Neural cell (in vitro differentiated cells): ENCODE measurements around the gene ZNF112. TPM values are rescaled to one million over a fixed set of nuclear protein-coding genes. Genes with fewer than 3 reads are reported as not detected.
"Not testable (repeated sequence)": the region's sequence is repeated elsewhere in the genome, so short reads cannot be mapped to it uniquely, and the experiment has no call there.

Experiments
- H2AFZ ChIP-seq: fragments of 200-600, 300-800 bp; sonication (generic), shearing (Covaris generic); 2 replicates; pipeline ENCODE4 v1.6.0; 2014; ENCODE audit warnings: low read depth, mild to moderate bottlenecking, antibody characterized with exemption, low read length, moderate library complexity
- H3F3A ChIP-seq: fragments of 200-600 bp; shearing (Covaris generic); 2 replicates; pipeline ENCODE4 v1.6.1; 2016; ENCODE audit warnings: mild to moderate bottlenecking, moderate library complexity, mixed read lengths, antibody characterized with exemption, low read length; ENCODE audit not compliant: insufficient read depth, poor library complexity, severe bottlenecking
- H3K27ac ChIP-seq: fragments of 200-600, 300-800 bp; sonication (generic), shearing (Covaris generic); 2 replicates; pipeline ENCODE4 v1.5.1; 2014; ENCODE audit warnings: mild to moderate bottlenecking, low read length, moderate library complexity
- H3K27me3 ChIP-seq: fragments of 300-800, 200-600 bp; sonication (generic), shearing (Covaris generic); 2 replicates; pipeline ENCODE4 v1.6.0; 2014; ENCODE audit warnings: mild to moderate bottlenecking, low read depth, low read length, moderate library complexity; ENCODE audit not compliant: insufficient read depth
- H3K36me3 ChIP-seq: fragments of 300-800, 200-600 bp; sonication (generic), shearing (Covaris generic); 2 replicates; pipeline ENCODE4 v1.5.1; 2014; ENCODE audit warnings: mild to moderate bottlenecking, antibody characterized with exemption, low read length, moderate library complexity; ENCODE audit not compliant: insufficient read depth
- H3K4me2 ChIP-seq: fragments of 300-800, 200-600 bp; sonication (generic), shearing (Covaris generic); 2 replicates; pipeline ENCODE4 v1.6.0; 2014; ENCODE audit warnings: mild to moderate bottlenecking, low read length
- H3K4me3 ChIP-seq: fragments of 300-800, 200-600 bp; sonication (generic), shearing (Covaris generic); 2 replicates; pipeline ENCODE4 v1.5.1; 2014; ENCODE audit warnings: mild to moderate bottlenecking, low read length, moderate library complexity
- H3K79me2 ChIP-seq: fragments of 200-600 bp; shearing (Covaris generic); replicated peaks from 2 replicates; pipeline ENCODE4 v1.6.0; 2014; ENCODE audit warnings: mild to moderate bottlenecking, low read length, moderate library complexity; ENCODE audit not compliant: insufficient read depth
- H3K9ac ChIP-seq: fragments of 300-800, 200-600 bp; sonication (generic), shearing (Covaris generic); 2 replicates; pipeline ENCODE4 v1.6.1; 2016; ENCODE audit warnings: mild to moderate bottlenecking, low read length, mixed read lengths
- H3K9me2 ChIP-seq: fragments of 200-600 bp; shearing (Covaris generic); 2 replicates; pipeline ENCODE4 v1.6.1; 2016; ENCODE audit warnings: mild to moderate bottlenecking, low read length, mixed read lengths; ENCODE audit not compliant: insufficient read depth
- H3K9me3 ChIP-seq: fragments of 200-600, 300-800 bp; sonication (generic), shearing (Covaris generic); 2 replicates; pipeline ENCODE4 v1.6.1; 2016; ENCODE audit warnings: mild to moderate bottlenecking, mixed run types, low read length, moderate library complexity, mixed read lengths
- H4K20me1 ChIP-seq: fragments of 200-600 bp; shearing (Covaris generic); 2 replicates; pipeline ENCODE4 v1.6.1; 2016; ENCODE audit warnings: mild to moderate bottlenecking, mixed run types; ENCODE audit not compliant: insufficient read depth
- CTCF ChIP-seq: fragments of 450-650 bp; IDR thresholded peaks from 2 replicates; pipeline ENCODE4 v1.5.1; 2014; ENCODE audit warnings: antibody characterized with exemption, mild to moderate bottlenecking, moderate library complexity; ENCODE audit not compliant: poor library complexity, severe bottlenecking
- EP300 ChIP-seq: fragments of 450-650 bp; conservative IDR thresholded peaks from 2 replicates; pipeline ENCODE4 v1.6.1; 2014; ENCODE audit warnings: antibody characterized with exemption, mild to moderate bottlenecking, moderate library complexity; ENCODE audit not compliant: poor library complexity, severe bottlenecking
- EZH2 ChIP-seq: fragments of 200-600, 300-800 bp; shearing (Covaris generic), sonication (generic); IDR thresholded peaks from 2 replicates; pipeline ENCODE4 v1.6.1; 2014; ENCODE audit warnings: antibody characterized with exemption, low read length, borderline replicate concordance, mild to moderate bottlenecking; ENCODE audit not compliant: insufficient read depth, poor library complexity, severe bottlenecking
- MXI1 ChIP-seq: fragments of 450-650 bp; conservative IDR thresholded peaks from 2 replicates; pipeline ENCODE4 v1.6.1; 2014; ENCODE audit warnings: antibody characterized with exemption, mild to moderate bottlenecking; ENCODE audit not compliant: poor library complexity, severe bottlenecking
- POLR2AphosphoS5 ChIP-seq: IDR thresholded peaks from 2 replicates; pipeline ENCODE4 v1.6.1; 2012
- RAD21 ChIP-seq: fragments of 450-650 bp; conservative IDR thresholded peaks from 2 replicates; pipeline ENCODE4 v1.6.1; 2014; ENCODE audit warnings: antibody characterized with exemption, mild to moderate bottlenecking, moderate library complexity
- REST ChIP-seq: IDR thresholded peaks from 2 replicates; pipeline ENCODE4 v1.6.1; 2012; ENCODE audit warnings: borderline replicate concordance
- SMC3 ChIP-seq: fragments of 450-650 bp; conservative IDR thresholded peaks from 2 replicates; pipeline ENCODE4 v1.6.1; 2014; ENCODE audit warnings: antibody characterized with exemption, mild to moderate bottlenecking, moderate library complexity; ENCODE audit not compliant: poor library complexity
- TAF1 ChIP-seq: IDR thresholded peaks from 2 replicates; pipeline ENCODE4 v1.6.1; 2012; ENCODE audit warnings: low read depth
- polyA plus RNA-seq: library from polyadenylated mRNA; depleted of rRNA; stranded (reverse); fragments of >200 nt; gene quantifications from 2 replicates; pipeline ENCODE4 v1.2.3, GENCODE V29; 2014

Gene ZNF112
- polyA plus RNA-seq, 1 donor from 2014 or later: 16.1 TPM

- TF ChIP-seq SMC3 (no peak), TAF1 (no peak), POLR2AphosphoS5 (no peak), REST (no peak), RAD21 (no peak)
- H3K27ac ChIP-seq: no peak overlapping the region
- no peak overlapping the region for H3K4me2 ChIP-seq
- no peaks in the 10 kb centered on the region for H3K27me3 ChIP-seq
- no peak overlapping the region for H3K9ac ChIP-seq
- no peaks in the 10 kb centered on the region for H3F3A ChIP-seq
- peaks cover 19% of the 10 kb centered on the region for H3K79me2 ChIP-seq
- H3K9me2 ChIP-seq: no peaks in the 10 kb centered on the region
- peaks cover 12% of the 10 kb centered on the region for H3K9me3 ChIP-seq
- H2AFZ ChIP-seq: no peak overlapping the region
- no peaks in the 10 kb centered on the region for H4K20me1 ChIP-seq
- no peak overlapping the region for H3K4me3 ChIP-seq
- H3K36me3 ChIP-seq: peaks cover 10% of the 10 kb centered on the region
Observed at GRCh38 chr19:44344255-44344654, 12.2 kb downstream of the ZNF112 start.

GRCh38 chr19:44341794-44342193 lies 14.7 kb downstream of the ZNF112 start:
- H3K27me3 ChIP-seq: no peaks in the 10 kb centered on the region
- no peaks in the 10 kb centered on the region for H4K20me1 ChIP-seq
- H3F3A ChIP-seq: no peaks in the 10 kb centered on the region
- H3K9me2 ChIP-seq: no peaks in the 10 kb centered on the region
- peaks cover 4% of the 10 kb centered on the region for H3K9me3 ChIP-seq
- H3K36me3 ChIP-seq: peaks cover 10% of the 10 kb centered on the region
- TF ChIP-seq TAF1 (no peak), POLR2AphosphoS5 (no peak), RAD21 (no peak), EZH2 (no peak), REST (no peak), CTCF (no peak), EP300 (no peak), SMC3 (no peak), MXI1 (no peak)
- H3K9ac ChIP-seq: no peak overlapping the region
- H3K27ac ChIP-seq: no peak overlapping the region
- peaks cover 7% of the 10 kb centered on the region for H3K79me2 ChIP-seq
- H3K4me2 ChIP-seq: no peak overlapping the region
- no peak overlapping the region for H2AFZ ChIP-seq
- H3K4me3 ChIP-seq: no peak overlapping the region

- not testable (repeated sequence) for H3K27ac ChIP-seq, H3K79me2 ChIP-seq, H3K27me3 ChIP-seq, H3K4me2 ChIP-seq, H3K9ac ChIP-seq, H2AFZ ChIP-seq, H4K20me1 ChIP-seq, H3K4me3 ChIP-seq, H3F3A ChIP-seq, H3K9me2 ChIP-seq
- peaks cover 40% of the 10 kb centered on the region for H3K36me3 ChIP-seq
- peaks cover 32% of the 10 kb centered on the region for H3K9me3 ChIP-seq
Observed at GRCh38 chr19:44334639-44335038, 21.8 kb downstream of the ZNF112 start.
